Kidney capillary endothelial cell (primary cell): ENCODE results near the gene TTC12.

Source experiments
- DNase-seq: peaks from one replicate; pipeline ENCODE4 v3.0.0-alpha.2; 2018; ENCODE audit warnings: low spot score

Gene TTC12, protein sequence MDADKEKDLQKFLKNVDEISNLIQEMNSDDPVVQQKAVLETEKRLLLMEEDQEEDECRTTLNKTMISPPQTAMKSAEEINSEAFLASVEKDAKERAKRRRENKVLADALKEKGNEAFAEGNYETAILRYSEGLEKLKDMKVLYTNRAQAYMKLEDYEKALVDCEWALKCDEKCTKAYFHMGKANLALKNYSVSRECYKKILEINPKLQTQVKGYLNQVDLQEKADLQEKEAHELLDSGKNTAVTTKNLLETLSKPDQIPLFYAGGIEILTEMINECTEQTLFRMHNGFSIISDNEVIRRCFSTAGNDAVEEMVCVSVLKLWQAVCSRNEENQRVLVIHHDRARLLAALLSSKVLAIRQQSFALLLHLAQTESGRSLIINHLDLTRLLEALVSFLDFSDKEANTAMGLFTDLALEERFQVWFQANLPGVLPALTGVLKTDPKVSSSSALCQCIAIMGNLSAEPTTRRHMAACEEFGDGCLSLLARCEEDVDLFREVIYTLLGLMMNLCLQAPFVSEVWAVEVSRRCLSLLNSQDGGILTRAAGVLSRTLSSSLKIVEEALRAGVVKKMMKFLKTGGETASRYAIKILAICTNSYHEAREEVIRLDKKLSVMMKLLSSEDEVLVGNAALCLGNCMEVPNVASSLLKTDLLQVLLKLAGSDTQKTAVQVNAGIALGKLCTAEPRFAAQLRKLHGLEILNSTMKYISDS

DNA sequence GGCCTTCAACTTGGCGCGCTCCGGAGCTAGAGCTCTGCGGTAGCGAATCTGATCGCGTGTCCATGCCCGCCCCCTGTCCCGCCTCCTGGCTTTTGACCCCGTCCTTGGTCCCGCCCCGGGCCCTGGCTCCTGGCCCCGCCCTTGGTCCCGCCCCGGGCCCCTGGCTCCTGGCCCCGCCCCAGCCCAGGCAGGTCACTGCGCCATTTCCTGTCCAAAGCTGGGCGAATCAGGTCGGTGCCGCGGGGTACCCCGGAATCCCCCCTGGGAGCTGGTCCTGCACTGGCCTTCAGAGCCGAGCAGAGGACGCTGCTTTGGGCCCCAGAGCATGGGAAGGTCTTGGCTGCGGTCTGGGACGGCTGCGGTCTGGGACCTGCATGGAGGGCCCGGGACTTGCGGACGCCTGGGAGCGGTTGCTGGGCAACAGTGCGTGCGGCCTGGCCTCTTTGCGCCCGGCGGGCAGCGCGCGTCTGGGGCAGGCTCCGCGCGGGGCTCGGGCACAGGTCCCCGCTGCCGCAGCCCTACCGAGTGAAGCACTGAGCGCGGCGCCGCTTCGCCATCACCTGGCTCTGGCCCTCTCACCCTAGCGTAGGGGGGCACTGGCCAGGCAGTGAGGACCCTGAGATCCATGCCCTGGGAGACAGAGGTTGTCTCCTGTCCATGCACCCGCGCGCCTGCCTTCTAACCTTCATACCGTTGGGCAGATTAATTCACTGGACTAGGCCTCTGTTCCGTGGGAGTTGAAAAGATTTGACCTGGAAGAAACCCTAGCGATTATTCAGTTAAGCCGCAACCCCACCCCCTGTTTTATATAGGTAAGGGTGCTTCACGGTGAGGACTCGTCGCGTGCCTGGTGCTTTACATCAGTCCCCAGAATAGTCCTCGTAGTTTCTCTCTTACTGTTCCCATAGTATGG, at the start of gene TTC12:
TSS of gene TTC12 (plus strand) at position 195 of the 913 bp plus-strand sequence. CDS start 1,675 bp downstream, outside the sequence.
- DNase-seq: peak; percentile 83

DNA sequence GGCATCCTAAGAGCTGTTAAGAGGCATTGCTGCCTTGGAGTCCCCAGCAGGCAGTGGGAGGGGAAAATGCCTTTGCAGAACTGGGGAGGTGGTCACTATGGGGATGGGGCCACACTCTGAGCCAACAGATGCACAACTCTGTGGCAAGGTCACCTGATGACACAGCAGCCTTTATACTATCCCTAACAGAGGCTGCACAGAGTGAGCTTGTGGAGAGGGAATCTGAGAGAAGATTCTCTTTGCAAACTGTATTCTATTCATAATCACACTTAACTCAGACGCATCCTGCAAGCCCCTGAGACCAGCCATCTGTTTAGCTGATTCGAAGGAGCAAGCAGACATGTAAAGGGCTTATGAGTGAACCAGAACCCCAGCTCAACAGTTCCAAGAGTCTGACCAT, 49.0 kb upstream of the TTC12 start:
- no peak for DNase-seq

DNA sequence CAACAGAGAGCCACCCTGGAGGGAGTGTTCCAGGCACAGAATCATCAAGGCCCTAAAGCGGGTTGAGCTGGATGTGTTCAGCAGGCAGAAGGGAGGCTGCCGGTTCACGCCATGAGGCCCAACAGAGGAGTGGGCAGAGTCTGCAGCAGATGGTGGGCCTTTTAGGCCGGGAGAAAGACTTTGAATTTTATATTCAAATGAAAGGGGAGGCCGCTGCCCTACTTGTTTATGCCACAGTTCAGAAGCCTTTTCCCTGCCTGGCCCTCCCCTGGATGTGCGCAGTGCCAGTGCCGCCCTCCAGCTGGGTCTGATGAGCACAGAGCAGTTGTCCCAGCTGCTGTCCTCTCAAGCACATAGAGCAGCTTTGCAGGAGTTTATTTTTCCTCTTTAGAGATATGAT, 46.9 kb upstream of the TTC12 start:
- DNase-seq: no peak

DNA sequence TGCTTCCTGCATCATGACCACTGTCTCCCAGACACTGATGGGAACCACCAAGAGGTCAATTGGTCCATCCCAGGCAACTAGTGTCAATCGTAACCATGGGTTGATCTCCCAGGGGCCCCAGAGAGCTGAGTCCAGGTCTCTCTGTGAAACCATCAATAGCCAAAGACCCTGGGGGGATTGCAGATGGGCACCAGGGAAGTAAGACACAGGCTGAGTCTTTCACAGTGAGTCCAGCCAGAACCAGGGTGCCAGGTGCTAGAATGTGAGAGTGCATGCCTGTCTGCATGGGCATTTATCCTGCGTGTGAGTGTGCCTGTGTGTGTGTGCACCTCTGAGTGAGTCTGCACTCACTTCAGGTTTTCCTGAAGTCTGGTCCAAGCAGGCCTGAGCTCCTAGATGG, 45.3 kb upstream of the TTC12 start:
- DNase-seq: no peak

DNA sequence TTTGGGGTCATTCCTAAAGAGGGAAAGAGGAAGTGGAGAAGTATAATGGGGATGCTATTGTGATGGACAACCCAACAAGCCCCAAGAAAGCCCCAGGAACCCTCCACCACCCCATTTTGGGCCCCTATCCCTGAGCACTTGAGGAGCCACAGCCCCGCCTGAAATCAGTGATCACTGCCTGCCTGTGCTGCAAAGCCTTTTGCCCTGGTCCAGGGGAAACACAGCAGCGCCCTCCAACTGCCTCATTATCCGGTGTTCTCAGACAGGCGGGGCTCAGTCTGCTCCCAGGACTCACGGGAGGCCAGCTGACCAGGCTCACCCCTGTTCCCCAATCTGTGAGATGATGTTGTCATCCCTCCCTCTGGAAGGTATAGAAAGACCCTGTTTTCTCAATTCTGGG, 44.7 kb upstream of the TTC12 start:
- DNase-seq: no peak

DNA sequence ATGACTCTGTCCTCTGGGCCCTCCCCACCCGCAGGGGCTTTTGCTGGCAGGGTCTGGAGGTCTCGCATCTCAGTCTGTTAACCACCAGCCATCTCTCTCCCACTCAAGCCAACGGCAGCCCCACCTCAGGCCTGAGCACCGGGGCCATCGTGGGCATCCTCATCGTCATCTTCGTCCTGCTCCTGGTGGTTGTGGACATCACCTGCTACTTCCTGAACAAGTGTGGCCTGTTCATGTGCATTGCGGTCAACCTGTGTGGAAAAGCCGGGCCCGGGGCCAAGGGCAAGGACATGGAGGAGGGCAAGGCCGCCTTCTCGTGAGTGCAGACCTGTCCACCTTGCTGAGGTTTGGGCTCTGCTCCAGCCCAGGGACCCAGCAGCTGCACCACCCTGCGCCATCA, 44.3 kb upstream of the TTC12 start:
- DNase-seq: no peak

DNA sequence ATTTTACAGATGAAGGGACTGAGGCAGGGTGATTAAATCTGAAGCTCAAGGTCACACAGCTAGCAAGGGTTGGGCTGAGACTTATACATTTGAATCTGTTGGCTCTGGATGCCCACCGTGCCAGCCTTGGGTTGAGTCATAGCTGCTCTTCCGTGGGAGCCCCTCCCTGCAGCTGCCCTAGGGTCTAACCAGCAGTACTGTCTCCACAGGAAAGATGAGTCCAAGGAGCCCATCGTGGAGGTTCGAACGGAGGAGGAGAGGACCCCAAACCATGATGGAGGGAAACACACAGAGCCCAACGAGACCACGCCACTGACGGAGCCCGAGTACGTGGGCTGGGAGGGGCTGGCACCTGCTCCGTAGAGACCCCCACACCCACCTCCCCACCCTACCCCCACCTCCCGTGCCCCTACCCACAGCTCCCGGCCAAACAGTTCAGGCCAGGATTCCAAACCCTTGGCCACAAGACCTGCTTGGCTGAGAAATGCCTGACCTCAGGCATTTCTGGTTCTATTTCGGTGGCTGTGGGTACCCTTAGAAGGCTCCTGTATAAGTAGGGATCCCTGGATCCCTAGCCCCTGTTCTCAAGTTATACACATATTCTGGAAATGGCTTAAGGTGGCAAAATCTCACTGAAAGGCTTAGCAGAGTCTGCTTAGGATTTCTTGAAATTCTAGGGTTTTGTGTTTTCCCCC, 42.7 kb upstream of the TTC12 start:
- no peak for DNase-seq

DNA sequence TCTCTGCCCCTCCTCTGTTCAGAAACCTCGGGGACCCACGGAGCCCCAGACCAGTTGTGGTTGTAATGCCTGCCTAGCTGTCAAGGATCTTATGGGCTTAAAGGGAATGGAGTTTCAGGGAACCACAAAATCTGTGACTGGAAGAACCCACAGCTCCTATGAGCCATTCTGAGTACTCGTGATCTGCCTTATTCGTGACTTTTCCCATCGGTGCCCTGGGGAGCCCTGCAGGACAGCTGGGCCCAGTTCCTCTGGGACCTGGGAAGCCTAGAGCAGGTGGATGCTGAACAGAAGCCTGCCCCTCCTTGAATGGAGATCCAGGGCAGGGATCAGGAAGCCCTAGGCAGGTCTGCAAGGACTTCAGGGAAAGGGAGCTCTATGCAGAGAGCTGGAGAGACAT, 42.1 kb upstream of the TTC12 start:
- DNase-seq: no peak

DNA sequence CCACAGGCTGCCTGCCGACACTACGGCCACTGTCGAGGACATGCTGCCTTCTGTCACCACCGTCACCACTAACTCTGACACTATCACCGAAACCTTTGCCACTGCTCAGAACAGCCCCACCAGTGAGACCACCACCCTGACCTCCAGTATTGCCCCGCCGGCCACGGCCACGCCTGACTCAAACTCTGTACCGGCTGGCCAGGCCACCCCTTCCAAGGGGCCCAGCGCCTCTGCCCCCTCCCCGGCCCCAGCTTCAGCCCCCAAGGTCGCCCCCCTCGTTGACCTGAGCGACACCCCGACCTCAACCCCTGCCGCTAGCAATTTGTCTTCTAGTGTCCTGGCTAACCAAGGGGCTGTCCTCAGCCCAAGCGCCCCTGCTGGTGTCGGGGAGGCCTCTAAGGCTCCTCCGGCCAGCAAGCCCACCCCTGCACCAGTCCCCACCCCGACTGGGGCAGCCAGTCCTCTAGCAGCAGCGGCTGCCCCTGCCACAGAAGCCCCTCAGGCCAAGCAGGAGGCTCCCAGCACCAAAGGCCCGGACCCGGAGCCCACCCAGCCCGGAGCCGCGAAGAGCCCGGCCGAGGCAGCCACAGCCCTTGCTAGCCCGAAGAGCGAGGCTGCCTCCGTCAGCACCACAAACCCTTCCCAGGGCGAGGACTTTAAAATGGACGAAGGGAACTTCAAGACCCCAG, 41.3 kb upstream of the TTC12 start:
- no peak for DNase-seq

DNA sequence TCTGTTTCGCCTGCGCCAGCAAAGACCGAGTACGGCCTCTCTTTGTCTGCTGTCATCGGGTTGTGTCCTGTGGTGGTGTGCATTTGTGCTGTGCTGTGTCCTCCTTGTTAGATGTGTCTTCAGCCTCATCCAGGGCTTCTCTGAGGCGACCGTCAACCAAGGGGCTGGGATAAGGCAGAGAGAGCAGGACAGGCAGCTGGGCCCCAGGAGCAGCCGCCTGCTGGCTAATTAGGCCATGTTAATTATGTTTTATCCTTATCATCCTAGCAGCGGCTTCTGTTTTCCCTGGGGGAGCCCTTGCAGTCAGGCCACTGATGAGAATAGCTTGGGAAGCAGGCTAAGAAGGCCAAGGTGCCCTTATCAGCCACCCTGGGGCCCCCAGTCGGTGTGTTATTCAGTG, 40.7 kb upstream of the TTC12 start:
- DNase-seq: no peak

DNA sequence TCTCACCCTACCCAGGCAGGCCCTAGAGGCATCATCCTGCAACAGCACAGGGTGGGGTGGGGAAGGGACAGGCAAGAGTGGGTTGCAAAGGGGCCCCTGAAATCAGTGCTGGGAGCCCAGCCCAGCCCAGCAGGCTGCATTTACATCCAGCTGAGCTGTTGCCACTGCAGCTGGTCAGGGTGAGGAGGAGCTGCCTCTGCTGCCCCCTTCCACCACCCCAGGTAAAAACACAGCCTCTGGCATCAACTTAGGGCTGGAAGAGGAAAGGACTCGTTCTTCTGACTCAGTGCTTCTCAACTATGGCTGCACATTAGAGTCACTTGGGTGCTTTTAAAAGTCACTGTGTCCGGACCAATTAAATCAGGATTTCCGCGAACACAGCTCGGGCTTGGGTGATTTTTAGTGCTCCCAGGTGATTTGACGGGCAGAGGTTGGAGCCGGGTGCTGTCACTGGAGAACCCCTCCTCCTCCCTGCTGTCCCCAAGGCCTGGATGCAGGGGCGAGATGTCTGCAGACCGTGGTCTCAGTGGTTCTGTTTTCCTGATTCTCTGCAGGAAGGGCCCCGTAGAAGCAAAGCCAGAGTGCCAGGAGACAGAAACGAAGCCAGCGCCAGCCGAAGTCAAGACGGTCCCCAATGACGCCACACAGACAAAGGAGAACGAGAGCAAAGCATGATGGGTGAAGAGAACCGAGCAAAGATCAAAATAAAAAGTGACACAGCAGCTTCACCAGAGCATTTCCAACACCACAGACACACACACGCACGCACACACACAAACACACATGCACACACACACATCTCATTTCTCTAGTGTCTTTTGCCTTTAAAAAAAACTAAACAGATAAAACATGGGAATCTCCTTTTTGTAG, 39.4 kb upstream of the TTC12 start:
- DNase-seq: no peak

DNA sequence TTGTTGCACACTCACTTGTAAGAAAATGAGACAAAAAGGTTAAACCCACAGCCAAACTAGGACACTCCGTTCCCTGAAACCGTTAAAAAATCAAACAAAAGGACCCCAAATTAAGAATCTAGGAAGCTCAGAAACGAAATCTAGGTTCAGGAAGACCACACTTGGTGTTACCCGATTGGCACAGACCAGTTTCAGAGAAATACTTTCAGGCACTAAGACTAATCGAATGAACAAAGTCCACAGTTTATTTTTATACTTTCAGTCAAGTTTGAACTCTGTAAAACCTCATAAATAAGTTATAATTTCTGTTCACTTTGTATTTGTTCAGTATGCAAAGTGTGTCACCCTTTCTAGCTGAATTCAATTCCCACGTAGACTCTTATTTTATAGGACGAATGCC, 38.8 kb upstream of the TTC12 start:
- no peak for DNase-seq

DNA sequence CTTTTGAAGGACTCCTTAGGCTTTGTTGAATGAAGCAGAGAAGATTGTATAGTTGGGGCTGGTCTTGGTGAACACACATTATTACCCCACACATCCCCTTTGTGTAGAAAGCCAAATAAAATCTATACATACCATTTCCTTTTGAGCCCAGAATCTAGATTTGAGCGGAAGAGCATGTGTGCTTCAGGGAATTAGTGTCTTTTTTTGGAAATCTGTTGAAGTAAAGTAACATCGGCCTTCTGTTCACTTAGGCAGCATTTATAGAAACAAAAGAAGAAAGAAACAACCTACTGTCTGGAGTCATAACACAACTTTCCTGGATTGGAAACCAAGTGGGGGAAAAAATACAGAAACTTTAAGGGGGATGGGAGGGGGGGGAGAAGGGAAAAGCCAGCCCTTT, 37.9 kb upstream of the TTC12 start:
- DNase-seq: no peak

DNA sequence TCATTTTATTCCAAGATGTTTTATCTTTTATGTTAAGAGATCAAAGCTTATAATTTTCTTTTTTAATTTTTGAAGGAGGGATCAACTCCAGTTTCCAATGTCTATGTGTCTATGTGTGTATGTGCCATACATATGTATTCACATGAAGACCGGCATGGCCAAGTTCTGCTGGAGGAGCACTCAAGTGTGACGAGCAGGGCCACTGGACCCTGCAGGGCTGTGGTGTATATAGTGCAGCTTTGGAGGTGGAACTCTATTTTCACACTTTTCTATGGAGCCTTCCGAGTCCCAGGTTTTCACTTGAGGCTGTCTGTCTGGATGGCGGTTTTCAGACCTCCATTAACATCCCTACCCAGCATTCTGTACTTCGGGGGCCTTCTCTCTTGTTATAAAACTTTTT, 36.5 kb upstream of the TTC12 start:
- no peak for DNase-seq

DNA sequence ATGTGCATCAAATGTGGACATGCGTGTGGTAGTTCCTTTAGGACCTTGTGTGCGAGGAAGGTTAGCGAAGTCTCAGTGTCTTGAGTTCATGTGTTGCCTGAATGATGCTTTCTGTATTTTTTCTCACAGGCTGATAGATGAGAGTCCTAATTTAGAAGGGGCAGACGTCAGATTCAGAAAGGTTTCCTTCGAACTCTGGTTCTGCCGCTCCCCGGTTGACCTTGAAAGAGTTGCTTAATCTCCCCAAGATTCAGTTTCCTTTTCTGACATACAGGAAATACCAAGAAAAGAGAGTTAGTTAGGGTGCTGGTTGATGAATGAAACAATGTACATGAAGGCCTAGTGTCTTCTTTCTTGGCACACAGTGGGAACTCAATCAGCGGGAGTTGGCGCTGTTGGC, 35.9 kb upstream of the TTC12 start:
- no peak for DNase-seq

DNA sequence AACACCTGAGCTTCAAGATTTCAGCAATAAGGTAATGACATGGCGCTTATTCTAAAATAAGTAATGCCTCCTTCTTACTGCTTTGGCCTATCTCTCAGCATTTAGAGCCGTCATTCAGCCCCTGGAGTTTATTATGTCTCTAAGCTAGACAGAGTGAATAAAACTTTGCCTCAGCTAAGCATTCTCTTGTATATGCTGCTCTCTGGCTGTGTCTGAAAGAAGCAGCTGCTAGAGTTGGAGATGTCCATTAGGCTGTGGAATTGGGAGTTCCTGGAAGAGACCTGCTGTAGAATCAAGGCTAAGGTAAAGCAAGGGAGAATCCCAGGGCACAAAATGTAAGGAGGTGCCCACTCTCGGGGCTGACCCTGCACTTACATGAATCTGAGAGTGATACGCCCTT, 35.5 kb upstream of the TTC12 start:
- no peak for DNase-seq

DNA sequence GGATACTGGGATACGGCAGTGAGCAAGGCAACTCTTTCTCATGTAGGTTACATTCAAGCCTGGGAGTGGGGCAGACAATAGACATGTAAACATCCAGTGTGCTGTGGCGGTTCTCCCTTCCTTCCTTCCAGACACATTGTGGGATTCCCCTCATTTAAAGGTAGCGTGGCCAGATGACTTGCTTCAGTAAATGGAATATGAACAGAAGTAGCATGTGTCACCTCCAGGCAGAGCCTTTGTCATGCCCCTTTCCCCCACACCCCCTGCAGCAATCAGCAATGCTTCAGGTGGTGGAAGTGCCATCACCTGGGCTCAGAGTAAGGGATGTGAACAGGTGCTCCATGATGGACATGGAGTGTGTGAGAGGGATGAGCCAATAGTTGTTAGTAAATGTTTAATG, 34.8 kb upstream of the TTC12 start:
- no peak for DNase-seq

DNA sequence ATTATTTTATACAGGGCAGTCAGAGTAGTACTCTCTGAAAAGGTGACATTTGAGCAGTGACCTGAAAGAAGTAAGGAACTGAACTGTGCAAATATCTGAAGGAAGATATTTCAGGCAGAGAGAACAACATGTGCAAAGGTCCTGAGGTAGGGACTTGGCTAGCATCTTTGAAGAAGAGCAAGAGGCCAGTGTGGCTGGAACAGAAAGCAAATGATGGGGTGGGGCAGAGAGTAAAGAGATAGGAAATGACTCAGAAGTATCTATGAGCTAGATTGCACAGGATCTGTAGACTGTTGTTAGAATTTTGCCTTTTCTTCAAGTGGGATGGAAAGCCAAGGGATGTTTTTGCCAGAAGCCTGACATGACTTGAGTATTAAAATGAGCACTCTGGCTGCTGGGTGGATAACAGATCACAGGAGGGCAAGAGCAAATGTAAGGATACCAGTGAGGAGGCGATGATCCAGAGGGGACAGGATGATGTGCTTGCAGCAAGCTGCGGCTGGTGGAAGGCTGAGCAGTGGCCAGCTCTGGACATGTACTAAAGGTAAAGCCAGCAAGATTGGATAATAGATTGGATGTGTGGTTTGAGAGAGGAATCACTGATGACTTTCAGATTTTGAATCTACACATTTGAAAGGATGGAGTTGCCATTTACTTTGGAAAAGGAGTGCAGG, 33.2 kb upstream of the TTC12 start:
- DNase-seq: no peak

DNA sequence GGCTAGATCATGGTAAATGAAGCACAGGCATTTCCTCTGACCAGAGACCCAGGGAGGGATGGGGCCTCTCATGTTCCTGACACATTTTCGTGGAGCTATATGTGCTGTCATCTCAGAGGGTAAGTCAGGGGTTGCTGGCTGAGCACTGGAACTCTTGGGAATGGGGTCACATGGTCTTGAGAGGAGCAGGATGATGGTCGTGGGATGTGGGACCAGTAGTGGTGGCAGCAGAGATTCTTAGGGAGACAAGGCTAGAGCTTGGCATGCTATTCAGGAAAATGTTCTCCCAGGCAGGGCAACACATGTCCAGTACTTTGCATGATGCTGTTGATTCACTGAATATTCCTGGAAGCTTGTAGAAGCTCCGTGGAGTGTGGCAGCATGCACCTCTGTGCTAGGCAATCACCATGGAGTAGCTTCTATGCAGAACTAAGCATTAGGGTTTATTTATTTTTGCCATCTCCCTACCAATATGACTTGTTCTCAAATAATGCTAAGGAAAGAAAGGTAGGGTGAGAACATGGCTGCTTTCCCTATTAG, 31.4 kb upstream of the TTC12 start:
- DNase-seq: no peak

DNA sequence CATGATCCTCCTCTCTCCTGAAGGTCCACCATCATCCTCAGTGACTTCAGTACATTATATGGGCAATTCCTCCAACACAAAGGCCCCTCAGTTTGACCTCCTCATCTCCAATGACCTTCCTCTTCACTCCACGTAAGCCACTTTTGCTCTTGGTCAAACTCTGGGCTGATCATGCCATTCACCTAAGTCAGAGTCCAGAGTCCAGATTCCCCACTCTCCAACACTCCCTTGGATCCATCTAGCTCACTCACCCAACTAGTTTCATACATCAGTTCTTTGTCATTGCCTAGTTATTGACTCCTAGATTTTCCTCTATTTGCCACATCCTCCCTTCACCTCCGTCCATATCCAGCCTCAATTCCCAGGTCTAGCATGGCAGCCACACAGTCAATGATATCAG, 30.5 kb upstream of the TTC12 start:
- DNase-seq: no peak
